GM13977 (cell line): ENCODE results near the gene SLC6A7.
A peak's percentile ranks its signal among the peaks of the same experiment; 100 is the strongest.

ENCODE experiments used
- DNase-seq: peaks from one replicate; pipeline ENCODE4 v3.0.0; 2012; ENCODE audit warnings: low spot score
- in situ Hi-C: fragments of 300-500 bp; cut with MboI; formaldehyde crosslinking; loops from one replicate; pipeline ENCODE4 v1.12.0; 2022; ENCODE audit warnings: low sequenced_read_pairs, low pct_unique_long_range_greater_than_20kb, mixed read lengths, inconsistent platforms; ENCODE audit not compliant: unreplicated experiment
- TF ChIP-seq, protein P1 (sequence below): IDR thresholded peaks from 2 replicates; pipeline ENCODE4 v1.5.1; 2012; ENCODE audit warnings: mild to moderate bottlenecking, control low read depth; ENCODE audit not compliant: insufficient read depth; ENCODE audit errors: extremely low read depth, missing control alignments

Gene SLC6A7

DNA sequence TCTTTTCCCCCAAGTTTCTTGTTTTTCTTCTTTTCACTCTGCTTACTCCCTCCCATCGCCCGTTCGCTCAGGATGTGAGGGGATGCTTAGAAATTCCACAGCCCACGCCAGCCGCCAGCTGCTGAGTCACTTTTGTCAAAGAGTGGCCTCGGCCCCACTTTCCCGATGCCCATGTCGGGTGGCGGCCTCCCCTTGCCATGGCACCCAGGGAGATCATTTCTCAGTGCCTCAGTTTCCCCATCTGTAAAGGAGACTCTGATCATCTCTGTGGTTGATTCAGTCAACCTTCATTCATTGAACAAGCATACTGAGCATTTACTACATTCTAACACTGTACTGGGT is 33.9 kb upstream of the SLC6A7 start:
- in situ Hi-C loops = no loop called here
- DNase-seq = no peak
- TF ChIP-seq, protein P1, sequence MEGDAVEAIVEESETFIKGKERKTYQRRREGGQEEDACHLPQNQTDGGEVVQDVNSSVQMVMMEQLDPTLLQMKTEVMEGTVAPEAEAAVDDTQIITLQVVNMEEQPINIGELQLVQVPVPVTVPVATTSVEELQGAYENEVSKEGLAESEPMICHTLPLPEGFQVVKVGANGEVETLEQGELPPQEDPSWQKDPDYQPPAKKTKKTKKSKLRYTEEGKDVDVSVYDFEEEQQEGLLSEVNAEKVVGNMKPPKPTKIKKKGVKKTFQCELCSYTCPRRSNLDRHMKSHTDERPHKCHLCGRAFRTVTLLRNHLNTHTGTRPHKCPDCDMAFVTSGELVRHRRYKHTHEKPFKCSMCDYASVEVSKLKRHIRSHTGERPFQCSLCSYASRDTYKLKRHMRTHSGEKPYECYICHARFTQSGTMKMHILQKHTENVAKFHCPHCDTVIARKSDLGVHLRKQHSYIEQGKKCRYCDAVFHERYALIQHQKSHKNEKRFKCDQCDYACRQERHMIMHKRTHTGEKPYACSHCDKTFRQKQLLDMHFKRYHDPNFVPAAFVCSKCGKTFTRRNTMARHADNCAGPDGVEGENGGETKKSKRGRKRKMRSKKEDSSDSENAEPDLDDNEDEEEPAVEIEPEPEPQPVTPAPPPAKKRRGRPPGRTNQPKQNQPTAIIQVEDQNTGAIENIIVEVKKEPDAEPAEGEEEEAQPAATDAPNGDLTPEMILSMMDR = no peak

DNA sequence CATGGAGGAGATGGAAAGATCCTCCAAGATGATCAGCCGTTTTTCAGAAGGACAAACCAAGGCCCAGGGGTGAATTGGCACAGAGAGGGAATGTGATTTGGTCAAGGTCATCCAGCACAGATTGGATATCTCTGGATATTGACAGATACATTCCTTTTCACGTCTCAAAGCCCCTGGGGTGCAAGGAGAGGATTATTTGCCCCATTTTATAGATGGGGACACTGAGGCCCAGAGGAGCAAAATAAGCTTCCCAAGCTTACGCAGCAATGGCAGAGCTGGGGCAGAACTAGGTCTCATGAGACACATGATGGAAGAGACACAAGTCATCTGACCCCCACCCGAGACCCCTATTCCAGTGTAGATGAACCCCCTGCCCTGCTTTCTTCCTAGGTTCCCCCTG is 33.3 kb upstream of the SLC6A7 start:
- TF ChIP-seq, protein P1 = no peak
- in situ Hi-C loops = no loop called here
- no peak for DNase-seq

DNA sequence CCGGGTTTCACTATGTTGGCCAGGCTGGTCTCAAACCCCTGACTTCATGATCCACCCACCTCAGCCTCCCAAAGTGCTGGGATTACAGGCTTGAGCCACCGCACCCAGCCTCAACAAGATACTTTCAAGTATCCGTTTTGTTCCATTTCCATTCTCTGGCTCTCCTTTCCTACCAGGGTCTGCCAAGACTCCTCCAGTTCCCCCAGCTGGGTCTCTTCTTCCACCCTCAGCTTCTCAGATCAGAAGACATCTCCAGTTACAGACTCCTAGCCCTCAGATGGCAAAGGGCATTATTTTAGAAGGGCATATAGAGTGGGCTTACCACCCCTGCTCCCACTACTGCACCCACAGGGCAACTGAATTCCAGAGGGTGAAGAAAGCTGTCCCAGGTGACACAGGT is 32.7 kb upstream of the SLC6A7 start:
- in situ Hi-C loops = no loop called here
- DNase-seq = no peak
- TF ChIP-seq, protein P1 = no peak

DNA sequence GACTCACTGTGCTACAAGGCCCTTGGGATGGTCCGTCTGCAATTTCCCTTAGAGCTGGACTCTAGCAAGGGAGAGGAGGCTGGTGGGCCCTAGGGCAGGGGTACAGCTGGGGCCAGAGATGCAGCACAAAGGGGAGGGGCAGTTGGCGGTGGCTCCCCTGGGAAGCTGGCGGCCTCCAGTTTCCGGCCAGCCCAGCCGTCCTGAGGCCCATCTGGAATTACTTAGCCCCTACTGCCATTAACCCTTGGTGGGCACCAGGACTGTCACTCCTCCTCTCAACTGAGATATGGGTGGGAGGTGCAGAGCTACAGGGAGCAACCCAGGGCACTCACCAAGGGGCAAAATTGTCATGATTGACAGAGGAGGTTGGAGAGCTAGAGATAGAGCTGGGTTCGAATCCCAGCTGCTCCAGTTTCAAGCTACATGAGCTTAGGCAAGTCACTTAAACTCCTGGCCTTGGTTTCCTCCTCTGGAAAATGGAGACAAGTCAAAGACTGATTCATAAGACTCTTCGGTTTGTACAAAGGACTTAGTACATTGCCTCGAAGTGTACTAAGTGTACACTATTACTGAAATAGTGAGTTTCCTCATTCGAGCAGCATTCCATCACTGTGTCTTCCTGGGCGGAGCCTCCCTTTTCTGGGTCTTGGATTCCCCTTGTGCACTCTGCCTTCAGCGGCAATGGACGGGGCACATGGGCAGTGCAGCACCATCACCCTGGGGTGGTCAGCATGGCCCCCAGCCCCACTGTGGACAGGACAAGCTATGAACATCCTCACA is 31.5 kb upstream of the SLC6A7 start:
- in situ Hi-C loops = no loop called here

DNA sequence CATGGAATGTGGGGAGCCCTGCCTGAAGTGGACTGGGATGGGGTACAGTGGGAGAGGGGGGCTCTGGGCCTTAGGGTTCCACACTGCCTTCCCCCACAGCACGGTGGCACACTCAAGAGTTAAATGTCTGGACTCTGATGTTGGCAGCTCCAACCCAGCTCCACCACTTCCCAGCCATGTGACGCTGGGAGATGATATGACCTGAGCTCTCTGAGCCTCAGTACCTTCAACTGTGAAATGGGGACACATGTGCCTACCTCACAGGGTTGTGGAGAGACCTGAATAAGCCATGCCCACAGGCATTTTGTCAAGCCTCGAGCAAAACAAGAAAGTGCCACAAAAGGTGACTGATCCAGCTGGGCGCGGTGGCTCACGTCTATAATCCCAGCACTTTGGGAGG is 30.8 kb upstream of the SLC6A7 start:
- DNase-seq = no peak
- in situ Hi-C loops = no loop called here
- TF ChIP-seq, protein P1 = no peak

More for the DNA sequence above, 31.5 kb upstream of the SLC6A7 start:
- TF ChIP-seq, protein P1 = no peak
- no peak for DNase-seq

DNA sequence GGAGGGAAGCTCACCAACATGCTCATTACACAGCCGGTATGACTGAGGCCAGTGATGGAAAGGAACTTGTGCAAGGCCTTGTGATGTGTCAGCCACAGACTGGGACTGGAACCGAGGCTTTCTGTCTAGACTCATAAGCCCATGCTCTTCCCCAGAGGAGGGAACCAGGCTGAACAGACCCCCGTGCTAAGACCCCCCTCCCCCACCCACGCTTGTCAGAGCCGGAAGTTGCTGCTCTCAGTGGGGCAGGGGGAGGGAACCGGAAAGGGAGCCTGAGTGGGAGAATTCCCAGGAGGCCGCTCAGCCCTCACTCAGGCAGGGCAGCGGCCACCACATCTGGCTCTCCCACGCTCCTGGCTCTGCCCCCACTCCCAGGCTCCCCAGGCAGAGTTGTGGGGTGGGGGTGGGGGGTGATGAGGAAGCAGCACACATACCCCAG is 30.1 kb upstream of the SLC6A7 start:
- in situ Hi-C loops = no loop called here
- peak; percentile 55 for DNase-seq

More for the DNA sequence above, 30.1 kb upstream of the SLC6A7 start:
- TF ChIP-seq, protein P1 = no peak
